Suprapubic skin (tissue), 4 donors: ENCODE measurements around the gene PCED1B. TPM values are rescaled to one million over a fixed set of nuclear protein-coding genes. Genes with fewer than 3 reads are reported as not detected.

Experiments
- DNase-seq, 2 donors: peaks; one replicate each; pipeline ENCODE4 v3.0.0-alpha.2; 2019; ENCODE audit warnings: low spot score in 2 of 2
- H3K27ac ChIP-seq: fragments of 200-600 bp; sonication (generic); one replicate; pipeline ENCODE4 v1.5.1; 2019
- H3K27me3 ChIP-seq: fragments of 200-600 bp; sonication (generic); one replicate; pipeline ENCODE4 v1.5.1; 2019
- H3K36me3 ChIP-seq: fragments of 200-600 bp; sonication (generic); one replicate; pipeline ENCODE4 v1.5.1; 2019
- H3K4me1 ChIP-seq: fragments of 200-600 bp; sonication (generic); one replicate; pipeline ENCODE4 v1.5.1; 2019
- H3K4me3 ChIP-seq: fragments of 200-600 bp; sonication (generic); one replicate; pipeline ENCODE4 v1.5.1; 2019; ENCODE audit warnings: mild to moderate bottlenecking
- H3K9me3 ChIP-seq: fragments of 200-600 bp; sonication (generic); one replicate; pipeline ENCODE4 v1.5.1; 2019
- CTCF ChIP-seq, 2 donors: fragments of 200-600 bp in 1 of 2; fragments of 450-650 bp in 1 of 2; sonication (generic) in 1 of 2; IDR thresholded peaks; one replicate each; pipeline ENCODE4 v1.5.1; 2016 to 2019; ENCODE audit warnings: antibody characterized with exemption in 2 of 2, mild to moderate bottlenecking in 1 of 2, moderate library complexity in 1 of 2
- EP300 ChIP-seq: sonication (generic); formaldehyde crosslinking; IDR thresholded peaks from one replicate; pipeline ENCODE4 v1.6.1; 2017; ENCODE audit warnings: antibody characterized with exemption
- POLR2A ChIP-seq, 2 donors: fragments of 450-650 bp; IDR thresholded peaks; one replicate each; pipeline ENCODE4 v1.6.1; 2017; ENCODE audit warnings: antibody characterized with exemption in 2 of 2, mild to moderate bottlenecking in 2 of 2, moderate library complexity in 2 of 2
- POLR2AphosphoS5 ChIP-seq, 3 donors: sonication (generic); formaldehyde crosslinking; IDR thresholded peaks; one replicate each; pipeline ENCODE4 v1.6.1; 2017; ENCODE audit warnings: antibody characterized with exemption in 3 of 3
- WGBS: methylation state at CpG from one replicate; pipeline ENCODE4 v1.1.5; 2018; 5-methylcytosine and 5-hydroxymethylcytosine counted together
- total RNA-seq, 4 donors: library from RNA; depleted of rRNA; stranded (reverse); fragments of >200 nt; gene quantifications; one replicate each; pipeline ENCODE4 v1.1.0, GENCODE V29; 2016

The PCED1B gene
- total RNA-seq, 4 donors from 2014 or later = 0.65 to 5.1 TPM; not detected in 2

GRCh38 chr12:47244835-47245234 lies 165.4 kb downstream of the PCED1B start:
- H3K9me3 ChIP-seq = no peaks in the 10 kb centered on the region
- WGBS = 79% methylated on average over 2 of the region's 2 CpGs
- TF ChIP-seq POLR2AphosphoS5 (IDR thresholded peaks at IDR 0.05) (no peak), CTCF (IDR thresholded peaks at IDR 0.05) (no peak), EP300 (no peak), POLR2A (IDR thresholded peaks at IDR 0.05) (no peak)
- H3K36me3 ChIP-seq = no peaks in the 10 kb centered on the region
- peaks cover 6% of the 10 kb centered on the region for H3K4me1 ChIP-seq
- H3K27me3 ChIP-seq = no peaks in the 10 kb centered on the region
- DNase-seq = no peak
- H3K27ac ChIP-seq = no peak overlapping the region
- H3K4me3 ChIP-seq = no peak overlapping the region

- no peak for DNase-seq
- H3K9me3 ChIP-seq = no peaks in the 10 kb centered on the region
- no peak overlapping the region for H3K27ac ChIP-seq
- WGBS = 68% methylated on average over 2 of the region's 2 CpGs
- H3K4me3 ChIP-seq = no peak overlapping the region
- H3K27me3 ChIP-seq = no peaks in the 10 kb centered on the region
- H3K4me1 ChIP-seq = peaks cover 6% of the 10 kb centered on the region
- TF ChIP-seq EP300 (no peak), CTCF (IDR thresholded peaks at IDR 0.05) (no peak), POLR2A (IDR thresholded peaks at IDR 0.05) (no peak), POLR2AphosphoS5 (IDR thresholded peaks at IDR 0.05) (no peak)
- H3K36me3 ChIP-seq = no peaks in the 10 kb centered on the region
These were observed 166.2 kb downstream of the PCED1B start for GRCh38 chr12:47245623-47246022.

- no peak for TF ChIP-seq POLR2A (IDR thresholded peaks at IDR 0.05)
- no peak for TF ChIP-seq POLR2AphosphoS5 (IDR thresholded peaks at IDR 0.05)
- TF ChIP-seq EP300 = no peak
- no peak for TF ChIP-seq CTCF (IDR thresholded peaks at IDR 0.05)
- WGBS = 52% methylated on average over 1 of the region's 1 CpG
- no peaks in the 10 kb centered on the region for H3K9me3 ChIP-seq
- no peaks in the 10 kb centered on the region for H3K27me3 ChIP-seq
- H3K36me3 ChIP-seq = no peaks in the 10 kb centered on the region
- no peak overlapping the region for H3K4me3 ChIP-seq
- no peak for DNase-seq
- H3K4me1 ChIP-seq = peaks cover 6% of the 10 kb centered on the region
- no peak overlapping the region for H3K27ac ChIP-seq
These were observed 168.0 kb downstream of the PCED1B start for GRCh38 chr12:47247418-47247817.

- Histone ChIP-seq H3K27me3 (no peaks in the 10 kb centered on the region), H3K4me3 (no peak overlapping the region), H3K27ac (no peak overlapping the region), H3K4me1 (peaks cover 6% of the 10 kb centered on the region), H3K9me3 (no peaks in the 10 kb centered on the region), H3K36me3 (no peaks in the 10 kb centered on the region)
- no peak for TF ChIP-seq CTCF (IDR thresholded peaks at IDR 0.05)
- TF ChIP-seq POLR2A (IDR thresholded peaks at IDR 0.05) = no peak
- no peak for TF ChIP-seq EP300
- TF ChIP-seq POLR2AphosphoS5 (IDR thresholded peaks at IDR 0.05) = no peak
- 51% methylated on average over 4 of the region's 4 CpGs for WGBS
- no peak for DNase-seq
These were observed 169.7 kb downstream of the PCED1B start for GRCh38 chr12:47249082-47249481.

GRCh38 chr12:47249719-47250357 lies 170.4 kb downstream of the PCED1B start:
- no peak for TF ChIP-seq EP300
- no peak for TF ChIP-seq POLR2A (IDR thresholded peaks at IDR 0.05)
- TF ChIP-seq CTCF (IDR thresholded peaks at IDR 0.05) = no peak
- TF ChIP-seq POLR2AphosphoS5 (IDR thresholded peaks at IDR 0.05) = no peak
- no peak overlapping the region for H3K27ac ChIP-seq
- 57% methylated on average over 6 of the region's 7 CpGs for WGBS
- no peak overlapping the region for H3K4me3 ChIP-seq
- no peaks in the 10 kb centered on the region for H3K36me3 ChIP-seq
- peaks cover 6% of the 10 kb centered on the region for H3K4me1 ChIP-seq
- DNase-seq = no peak
- H3K27me3 ChIP-seq = no peaks in the 10 kb centered on the region
- no peaks in the 10 kb centered on the region for H3K9me3 ChIP-seq
